ENCODE measurements around the gene TMEM181. TPM values are rescaled to one million over a fixed set of nuclear protein-coding genes. Genes with fewer than 3 reads are reported as not detected.
"Not testable (repeated sequence)": the region's sequence is repeated elsewhere in the genome, so short reads cannot be mapped to it uniquely, and the experiment has no call there.

Gene TMEM181
- total RNA-seq, 2 donors from 2014 or later = 21.2 to 21.8 TPM

- Mint-ChIP-seq H3K4me1 (peaks cover 17% of the 10 kb centered on the region), H3K9me3 (no peaks in the 10 kb centered on the region), H3K4me3 (no peak within 1 kb of the TSS), H3K27ac (no peak within 1 kb of the TSS), H3K36me3 (ENCODE audit: low read depth) (no peaks in the 10 kb centered on the region), H3K27me3 (ENCODE audit: insufficient read depth) (peaks cover 25% of the 10 kb centered on the region)
- Histone ChIP-seq H3K4me3 (ENCODE audit: low read length) (no peak within 1 kb of the TSS), H3K9me3 (ENCODE audit: control insufficient read depth, low read length) (no peaks in the 10 kb centered on the region), H3K9ac (ENCODE audit: extremely low read depth, low read length, poor library complexity, severe bottlenecking) (no peak within 1 kb of the TSS), H3K27me3 (ENCODE audit: control insufficient read depth, insufficient read depth, low read length, poor library complexity, severe bottlenecking) (peaks cover 11% of the 10 kb centered on the region), H3K27ac (ENCODE audit: low read depth, low read length) (no peak within 1 kb of the TSS), H3K36me3 (ENCODE audit: control insufficient read depth, insufficient read depth, low read length) (no peaks in the 10 kb centered on the region), H3K4me1 (ENCODE audit: control insufficient read depth, insufficient read depth, low read length) (no peaks in the 10 kb centered on the region)
- WGBS, 2 experiments (ENCODE audit: insufficient coverage in 1 of 2, insufficient read length in 1 of 2) = 77 to 81% methylated on average over 8 to 15 of the region's 15 CpGs
- TF ChIP-seq CTCF (conservative IDR thresholded peaks at IDR 0.05) = no peak
- peak; percentile 31 for DNase-seq
Observed at GRCh38 chr6:158649289-158650143, 89.6 kb downstream of the TMEM181 start, which contains the start of gene SYTL3. Gene SYTL3, plus strand, starts transcription at chr6:158650054. Its CDS starts 13,215 bp downstream, at chr6:158663269.

- not testable (repeated sequence) for H3K27me3 ChIP-seq (ENCODE audit: control insufficient read depth, insufficient read depth, low read length, poor library complexity, severe bottlenecking); H3K4me3 ChIP-seq (ENCODE audit: low read length); H3K36me3 Mint-ChIP-seq (ENCODE audit: low read depth); H3K36me3 ChIP-seq (ENCODE audit: control insufficient read depth, insufficient read depth, low read length); H3K4me3 Mint-ChIP-seq; H3K27me3 Mint-ChIP-seq (ENCODE audit: insufficient read depth); H3K9me3 ChIP-seq (ENCODE audit: control insufficient read depth, low read length); H3K4me1 ChIP-seq (ENCODE audit: control insufficient read depth, insufficient read depth, low read length); H3K9ac ChIP-seq (ENCODE audit: extremely low read depth, low read length, poor library complexity, severe bottlenecking); H3K9me3 Mint-ChIP-seq; H3K4me1 Mint-ChIP-seq; H3K27ac ChIP-seq (ENCODE audit: low read depth, low read length); H3K27ac Mint-ChIP-seq
- WGBS, 2 experiments (ENCODE audit: insufficient coverage in 1 of 2, insufficient read length in 1 of 2) = 92 to 95% methylated on average over 11 to 16 of the region's 17 CpGs
- DNase-seq = peak; percentile 6
Observed at GRCh38 chr6:158651981-158652737, 92.3 kb downstream of the TMEM181 start.

- Mint-ChIP-seq H3K27ac (no peak overlapping the region), H3K9me3 (no peaks in the 10 kb centered on the region), H3K27me3 (ENCODE audit: insufficient read depth) (no peaks in the 10 kb centered on the region), H3K4me1 (peaks cover 8% of the 10 kb centered on the region), H3K4me3 (no peak overlapping the region), H3K36me3 (ENCODE audit: low read depth) (no peaks in the 10 kb centered on the region)
- Histone ChIP-seq H3K4me1 (ENCODE audit: control insufficient read depth, insufficient read depth, low read length) (no peaks in the 10 kb centered on the region), H3K27me3 (ENCODE audit: control insufficient read depth, insufficient read depth, low read length, poor library complexity, severe bottlenecking) (no peaks in the 10 kb centered on the region), H3K9ac (ENCODE audit: extremely low read depth, low read length, poor library complexity, severe bottlenecking) (no peak overlapping the region), H3K27ac (ENCODE audit: low read depth, low read length) (no peak overlapping the region), H3K9me3 (ENCODE audit: control insufficient read depth, low read length) (no peaks in the 10 kb centered on the region), H3K36me3 (ENCODE audit: control insufficient read depth, insufficient read depth, low read length) (no peaks in the 10 kb centered on the region), H3K4me3 (ENCODE audit: low read length) (no peak overlapping the region)
- TF ChIP-seq CTCF (conservative IDR thresholded peaks at IDR 0.05) = no peak
- peak; percentile 48 for DNase-seq
- 91 to 92% methylated on average over 15 of the region's 15 CpGs for WGBS, 2 experiments (ENCODE audit: insufficient coverage in 1 of 2, insufficient read length in 1 of 2)
Observed at GRCh38 chr6:158653577-158654354, 93.9 kb downstream of the TMEM181 start.

Data from endodermal cell (in vitro differentiated cells).